ENCODE data around the gene USP44. TPM values are rescaled to one million over a fixed set of nuclear protein-coding genes. Genes with fewer than 3 reads are reported as not detected.
A peak's percentile ranks its signal among the peaks of the same experiment; 100 is the strongest.

Gene USP44
- total RNA-seq, 4 donors from 2014 or later: 0.41 to 1.9 TPM; not detected in 2

DNA sequence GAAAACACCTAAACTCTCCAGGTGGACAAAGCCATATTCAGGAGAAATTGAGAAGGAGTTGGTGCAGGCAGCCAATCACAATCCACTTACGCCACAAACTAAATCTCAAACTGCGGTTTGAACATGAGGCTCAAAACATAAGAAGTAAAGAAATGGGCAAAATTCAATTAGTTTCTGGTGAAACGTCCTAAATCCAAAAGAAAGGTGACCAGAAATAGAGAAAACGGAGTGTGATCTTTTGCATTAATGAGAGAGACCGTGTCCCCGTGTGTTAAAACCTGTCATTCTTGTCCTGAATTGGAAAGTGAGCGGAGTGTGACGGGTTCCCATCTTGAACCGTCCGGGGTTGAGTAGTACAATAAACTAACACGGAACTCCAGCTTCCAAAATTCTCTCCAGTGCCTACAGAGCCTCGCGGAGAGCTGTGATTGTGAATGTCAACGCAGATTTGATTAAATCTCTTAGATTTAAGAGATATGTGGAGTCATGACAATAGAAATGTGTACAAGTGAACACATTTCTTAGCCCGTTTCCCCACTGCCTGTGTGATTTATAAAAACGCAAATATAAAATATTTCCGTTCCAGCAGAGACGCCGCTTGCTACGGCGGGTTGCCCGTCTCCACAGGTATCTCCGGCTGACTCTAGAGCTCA is 77.9 kb downstream of the USP44 start:
- H3K36me3 ChIP-seq: peaks cover 0 to 11% (median 0%) of the 10 kb centered on the region in 4 donors
- H3K9me3 ChIP-seq: no peaks in the 10 kb centered on the region
- WGBS, 2 donors (ENCODE audit: low coverage in 1 of 2): 1% methylated on average over 22 to 23 of the region's 23 CpGs
- intact Hi-C loops (cut with DNase I; ENCODE audit: low total_unique reads) (loop anchor here (5.0 kb wide), 1 partner anchor 76 kb away; no protein-coding TSS in a partner anchor), in situ Hi-C loops (cut with MboI; ENCODE audit: low pct_ligation_motif_present in 1 of 4, low pct_unique_long_range_greater_than_20kb in 1 of 4, low sequenced_read_pairs in 3 of 4) (no loop called here)
- peaks cover 9 to 26% (median 12%) of the 10 kb centered on the region in 4 donors for H3K4me1 ChIP-seq
- peak; percentile 48 for DNase-seq
- TF ChIP-seq POLR2AphosphoS5 (IDR thresholded peaks at IDR 0.05) (no peak), CTCF (IDR thresholded peaks at IDR 0.05) (no peak), EP300 (IDR thresholded peaks at IDR 0.05; ENCODE audit: low read depth) (no peak), POLR2A (IDR thresholded peaks at IDR 0.05) (no peak)
- peak overlapping the region; percentile 89 to 98 (median 92) for H3K27ac ChIP-seq
- no peaks in the 10 kb centered on the region for H3K27me3 ChIP-seq
- H3K4me3 ChIP-seq: peak overlapping the region; percentile 21 to 99 (median 91)

GRCh38 chr12:95470300-95470699 is 81.0 kb downstream of the USP44 start:
- 54 to 56% methylated on average over 1 of the region's 1 CpG for WGBS, 2 donors (ENCODE audit: low coverage in 1 of 2)
- in situ Hi-C loops (cut with MboI; ENCODE audit: low pct_ligation_motif_present in 1 of 4, low pct_unique_long_range_greater_than_20kb in 1 of 4, low sequenced_read_pairs in 3 of 4) (no loop called here), intact Hi-C loops (cut with DNase I; ENCODE audit: low total_unique reads) (loop anchor here (5.0 kb wide), 1 partner anchor 73 kb away; no protein-coding TSS in a partner anchor)
- no peaks in the 10 kb centered on the region for H3K9me3 ChIP-seq
- peaks cover 2 to 15% (median 9%) of the 10 kb centered on the region in 4 donors for H3K4me1 ChIP-seq
- no peaks in the 10 kb centered on the region for H3K36me3 ChIP-seq
- H3K4me3 ChIP-seq: no peak overlapping the region
- no peak overlapping the region for H3K27ac ChIP-seq
- TF ChIP-seq CTCF (IDR thresholded peaks at IDR 0.05) (no peak), EP300 (IDR thresholded peaks at IDR 0.05; ENCODE audit: low read depth) (no peak), POLR2AphosphoS5 (IDR thresholded peaks at IDR 0.05) (no peak), POLR2A (IDR thresholded peaks at IDR 0.05) (no peak)
- H3K27me3 ChIP-seq: no peaks in the 10 kb centered on the region
- DNase-seq: no peak

Other genes with a start within 250 kb of the USP44 start
- gene METAP2, start 77.3 kb downstream of the USP44 start, total RNA-seq: 10 to 100 TPM in 3 of 4 donors, 1 to 10 TPM in 1; 5.2 to 59.7 (median 42.7) TPM
- gene NTN4, start 239.3 kb upstream of the USP44 start, total RNA-seq: 10 to 100 TPM in 3 of 4 donors, 1 to 10 TPM in 1; 6.7 to 25.9 (median 16.7) TPM

All from transverse colon (tissue), 4 donors.